ENCODE results near the gene TM6SF1. TPM values are rescaled to one million over a fixed set of nuclear protein-coding genes. Genes with fewer than 3 reads are reported as not detected.
A peak's percentile ranks its signal among the peaks of the same experiment; 100 is the strongest.

The TM6SF1 gene
- total and polyA plus RNA-seq, 9 of the 15 experiments (the other 6 are each of a cell fraction or from before 2014, with no cell fraction given): 1.0 to 5.6 (median 3.5) TPM

DNA sequence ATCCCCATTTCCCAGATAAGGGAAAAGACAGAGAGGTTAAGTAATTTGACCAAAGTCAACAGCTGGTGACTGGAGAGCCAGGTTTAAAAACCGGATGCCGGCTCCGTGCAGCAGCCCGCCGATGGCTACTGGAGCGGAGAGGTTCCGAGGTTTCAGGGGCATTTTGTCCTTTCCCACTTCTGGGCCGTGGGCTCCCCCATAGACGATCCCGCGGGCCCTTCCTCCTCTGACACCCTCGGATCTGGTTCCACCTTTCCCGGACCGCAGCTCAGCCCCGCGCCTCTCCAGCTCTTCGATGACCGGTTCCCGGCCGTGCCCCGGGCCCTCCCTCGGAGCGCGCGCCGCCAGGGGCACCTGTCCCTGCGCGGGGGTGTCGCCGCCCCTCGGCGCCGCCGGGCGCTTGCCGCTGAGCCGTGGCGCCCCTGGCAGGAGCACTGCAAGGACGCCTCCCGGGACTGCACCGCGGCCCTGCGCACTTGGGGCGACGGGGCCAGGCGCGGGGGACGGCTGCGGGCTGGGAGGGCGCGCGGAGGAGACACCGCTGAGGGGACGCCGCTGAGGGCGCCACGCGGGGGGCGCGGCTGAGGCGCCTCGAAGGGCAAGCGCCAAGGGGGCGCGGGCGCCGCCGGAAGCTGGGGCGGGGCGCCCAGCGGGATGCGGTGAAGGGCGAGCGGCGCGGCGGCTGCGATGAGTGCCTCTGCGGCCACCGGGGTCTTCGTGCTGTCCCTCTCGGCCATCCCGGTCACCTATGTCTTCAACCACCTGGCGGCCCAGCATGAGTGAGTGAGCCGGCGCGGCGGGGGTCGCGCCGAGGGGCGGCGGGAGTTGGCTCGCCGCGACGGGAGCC is at the start of gene TM6SF1 (continued):
- TF ChIP-seq VEZF1 (CRISPR knock-in tag; IDR thresholded peaks at IDR 0.05): peak; percentile 74
- TF ChIP-seq MTF1 (CRISPR knock-in tag; IDR thresholded peaks at IDR 0.05; ENCODE audit: borderline replicate concordance): no peak
- TF ChIP-seq HNRNPL (IDR thresholded peaks at IDR 0.05; ENCODE audit: low read depth, low read length): peak; percentile 56; the same call in 1 of the 2 replicates
- TF ChIP-seq, protein P1, sequence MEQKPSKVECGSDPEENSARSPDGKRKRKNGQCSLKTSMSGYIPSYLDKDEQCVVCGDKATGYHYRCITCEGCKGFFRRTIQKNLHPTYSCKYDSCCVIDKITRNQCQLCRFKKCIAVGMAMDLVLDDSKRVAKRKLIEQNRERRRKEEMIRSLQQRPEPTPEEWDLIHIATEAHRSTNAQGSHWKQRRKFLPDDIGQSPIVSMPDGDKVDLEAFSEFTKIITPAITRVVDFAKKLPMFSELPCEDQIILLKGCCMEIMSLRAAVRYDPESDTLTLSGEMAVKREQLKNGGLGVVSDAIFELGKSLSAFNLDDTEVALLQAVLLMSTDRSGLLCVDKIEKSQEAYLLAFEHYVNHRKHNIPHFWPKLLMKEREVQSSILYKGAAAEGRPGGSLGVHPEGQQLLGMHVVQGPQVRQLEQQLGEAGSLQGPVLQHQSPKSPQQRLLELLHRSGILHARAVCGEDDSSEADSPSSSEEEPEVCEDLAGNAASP (IDR thresholded peaks at IDR 0.05): no peak
- TF ChIP-seq, protein P2, sequence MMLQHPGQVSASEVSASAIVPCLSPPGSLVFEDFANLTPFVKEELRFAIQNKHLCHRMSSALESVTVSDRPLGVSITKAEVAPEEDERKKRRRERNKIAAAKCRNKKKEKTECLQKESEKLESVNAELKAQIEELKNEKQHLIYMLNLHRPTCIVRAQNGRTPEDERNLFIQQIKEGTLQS (IDR thresholded peaks at IDR 0.05): no peak
- TF ChIP-seq, protein P2 (CRISPR knock-in tag; conservative IDR thresholded peaks at IDR 0.05): no peak
- no peak for TF ChIP-seq CHCHD3 (CRISPR knock-in tag; IDR thresholded peaks at IDR 0.05)
- no peak for TF ChIP-seq HNRNPUL1 (IDR thresholded peaks at IDR 0.05; ENCODE audit: low read length)
- peak in 1 of 2 experiments; percentile 52; a peak in 1 of 4 replicates for TF ChIP-seq TRIM24 (IDR thresholded peaks at IDR 0.05)
- TF ChIP-seq, protein P3, sequence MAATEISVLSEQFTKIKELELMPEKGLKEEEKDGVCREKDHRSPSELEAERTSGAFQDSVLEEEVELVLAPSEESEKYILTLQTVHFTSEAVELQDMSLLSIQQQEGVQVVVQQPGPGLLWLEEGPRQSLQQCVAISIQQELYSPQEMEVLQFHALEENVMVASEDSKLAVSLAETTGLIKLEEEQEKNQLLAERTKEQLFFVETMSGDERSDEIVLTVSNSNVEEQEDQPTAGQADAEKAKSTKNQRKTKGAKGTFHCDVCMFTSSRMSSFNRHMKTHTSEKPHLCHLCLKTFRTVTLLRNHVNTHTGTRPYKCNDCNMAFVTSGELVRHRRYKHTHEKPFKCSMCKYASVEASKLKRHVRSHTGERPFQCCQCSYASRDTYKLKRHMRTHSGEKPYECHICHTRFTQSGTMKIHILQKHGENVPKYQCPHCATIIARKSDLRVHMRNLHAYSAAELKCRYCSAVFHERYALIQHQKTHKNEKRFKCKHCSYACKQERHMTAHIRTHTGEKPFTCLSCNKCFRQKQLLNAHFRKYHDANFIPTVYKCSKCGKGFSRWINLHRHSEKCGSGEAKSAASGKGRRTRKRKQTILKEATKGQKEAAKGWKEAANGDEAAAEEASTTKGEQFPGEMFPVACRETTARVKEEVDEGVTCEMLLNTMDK (IDR thresholded peaks at IDR 0.05; ENCODE audit: borderline replicate concordance, insufficient read depth, low read depth, low read length, poor library complexity, severe bottlenecking): peak; percentile 41
- TF ChIP-seq KDM1A (IDR thresholded peaks at IDR 0.05): peak in 1 of 2 experiments; percentile 42; a peak in 1 of 4 replicates

Measured in K562 (cell line).